Mucosa of gallbladder (tissue), 1 donor: ENCODE measurements around the gene RPTOR. TPM values are rescaled to one million over a fixed set of nuclear protein-coding genes. Genes with fewer than 3 reads are reported as not detected.
A peak's percentile ranks its signal among the peaks of the same experiment; 100 is the strongest.

Experiments
- DNase-seq: peaks from one replicate; pipeline ENCODE4 v3.0.0-alpha.2; 2020; ENCODE audit warnings: low spot score
- total RNA-seq: library from RNA; stranded (reverse); gene quantifications from one replicate; pipeline ENCODE4 v1.2.1, GENCODE V29; 2021
- donor health status: DM: no; HTN: no; CAD: no.

RPTOR gene
- total RNA-seq, 1 donor from 2014 or later: 37.5 TPM

DNA sequence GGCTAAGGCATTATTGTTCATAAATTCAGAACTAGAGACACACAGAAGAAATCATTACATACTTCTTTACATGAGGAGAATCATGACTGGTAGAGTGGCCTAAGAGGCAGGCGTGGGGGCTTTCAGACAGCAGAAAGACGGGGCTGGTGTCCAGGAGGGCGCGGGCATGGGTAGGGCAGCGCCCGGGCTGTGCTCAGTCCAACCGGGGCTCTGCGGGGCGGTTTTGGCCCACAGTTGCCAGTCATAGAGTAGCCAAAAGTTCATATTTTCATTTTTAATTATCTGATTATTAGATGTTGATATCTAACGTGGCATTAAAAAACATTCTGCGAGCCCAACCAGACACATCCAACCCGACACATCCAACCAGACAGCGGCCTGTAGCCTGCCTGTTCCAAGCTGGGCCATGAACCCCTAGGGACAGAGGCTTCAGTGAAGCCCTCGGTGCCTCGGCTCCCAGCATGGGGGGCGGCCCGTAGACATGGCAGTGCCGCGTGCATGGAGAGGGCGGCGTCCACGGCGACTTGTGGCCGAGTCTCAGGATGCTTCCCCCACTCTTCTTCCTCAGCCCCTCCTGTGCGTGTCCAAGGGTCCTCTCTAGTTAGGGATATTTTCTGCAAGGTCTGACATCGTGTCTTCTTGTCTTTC is 284.7 kb downstream of the RPTOR start:
- DNase-seq: no peak

DNA sequence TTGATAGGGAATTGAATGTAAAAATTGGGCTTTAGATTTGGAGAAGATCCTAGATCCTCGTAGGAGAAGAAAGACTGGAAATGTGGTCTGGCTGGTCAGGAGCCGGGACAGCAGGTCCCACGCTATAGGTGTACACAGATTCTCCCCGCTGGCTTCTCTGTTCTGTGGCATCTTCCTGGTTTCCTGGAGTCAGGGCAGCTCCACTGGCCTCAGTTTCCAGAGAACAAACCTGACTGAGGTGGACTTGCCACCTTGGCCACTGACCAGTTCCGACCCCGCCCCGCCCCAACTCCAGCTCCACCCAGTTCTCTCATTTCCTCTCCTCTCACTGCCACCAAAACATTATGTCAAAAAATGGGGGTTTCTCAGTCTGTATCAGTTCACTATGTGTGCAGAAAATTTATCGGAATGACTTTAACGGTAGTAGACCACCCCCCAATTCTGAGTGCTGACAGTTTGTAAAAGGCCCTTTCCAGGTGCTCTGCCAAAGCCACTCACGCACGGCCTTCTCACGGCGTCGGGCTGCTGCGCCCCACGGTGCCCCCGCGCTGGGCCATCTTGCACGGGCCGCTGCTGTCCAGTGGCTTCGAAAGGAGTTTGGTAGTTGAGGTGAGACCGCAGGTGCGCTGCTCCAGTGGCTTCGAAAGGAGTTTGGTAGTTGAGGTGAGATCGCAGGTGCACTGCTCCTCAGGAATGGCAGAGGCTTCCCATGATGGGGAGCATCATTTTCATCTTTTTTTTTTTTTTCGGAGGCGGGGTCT is 285.6 kb downstream of the RPTOR start:
- DNase-seq: no peak

DNA sequence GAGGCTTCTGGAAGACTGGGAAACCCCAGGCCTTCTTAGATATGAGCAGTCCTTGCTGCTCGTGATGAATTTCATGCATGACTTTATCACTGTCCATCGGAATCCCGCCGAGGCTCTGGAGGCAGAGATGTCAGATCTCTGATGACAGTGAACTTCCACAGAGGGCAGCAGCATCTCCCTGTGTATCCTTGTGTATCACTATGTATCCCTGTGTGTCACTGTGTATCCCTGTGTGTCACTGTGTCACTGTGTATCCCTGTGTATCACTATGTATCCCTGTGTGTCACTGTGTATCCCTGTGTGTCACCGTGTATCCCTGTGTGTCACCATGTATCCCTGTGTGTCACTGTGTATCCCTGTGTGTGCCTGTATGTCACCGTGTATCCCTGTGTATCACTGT is 286.9 kb downstream of the RPTOR start:
- DNase-seq: no peak

DNA sequence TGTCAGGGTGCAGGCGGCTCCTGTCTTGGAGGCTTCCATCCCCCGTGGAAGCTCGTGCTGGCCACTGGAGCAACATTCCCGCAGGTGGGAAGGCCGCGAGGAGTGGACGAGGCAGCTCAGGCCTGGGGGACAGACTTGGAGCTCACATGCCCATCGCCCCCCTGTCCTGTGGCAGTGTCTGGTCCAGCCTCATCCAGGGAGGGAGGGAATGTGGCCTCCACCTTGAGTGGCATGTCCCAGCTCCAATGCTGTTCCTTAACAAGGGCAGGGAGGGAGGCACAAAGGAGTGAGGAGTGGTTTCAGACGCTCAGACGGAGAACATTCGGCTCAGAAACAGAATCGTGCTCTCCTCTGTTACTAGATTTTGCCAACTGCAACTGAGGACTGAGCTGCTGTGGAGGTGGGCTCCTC is 287.6 kb downstream of the RPTOR start:
- no peak for DNase-seq

DNA sequence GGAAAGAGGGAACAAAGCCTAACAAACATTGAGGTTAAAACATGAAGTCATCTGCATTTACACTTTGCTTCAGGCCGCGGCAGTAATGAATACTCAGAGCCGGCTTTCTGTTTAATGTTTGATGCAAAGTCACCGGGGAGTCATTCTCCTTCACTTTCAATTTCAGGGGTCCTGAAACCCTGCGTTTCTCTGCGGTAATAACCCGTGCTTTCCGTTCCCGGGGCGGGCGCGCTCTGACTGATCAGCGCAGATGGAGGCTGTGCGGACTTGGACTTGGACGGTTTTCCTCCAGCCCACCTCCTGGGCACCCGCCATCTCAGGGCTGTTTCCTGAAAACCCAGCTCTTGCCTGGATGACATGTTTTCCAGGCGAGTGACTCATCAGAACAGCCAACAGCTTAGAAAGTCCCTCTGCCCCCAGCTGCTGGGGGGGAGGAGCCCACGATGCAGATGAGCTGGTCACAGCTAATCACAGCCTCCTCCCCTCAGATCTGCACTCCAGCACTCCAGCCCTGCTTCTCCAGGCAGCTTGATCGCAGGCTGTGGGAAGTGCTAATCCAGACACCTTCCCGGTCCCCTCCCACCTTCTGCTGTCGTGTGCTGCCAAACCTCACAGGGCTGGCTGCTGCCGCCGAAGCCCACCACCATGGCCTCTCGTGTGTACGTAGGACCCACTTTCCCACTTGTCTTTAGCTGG is 288.4 kb downstream of the RPTOR start:
- DNase-seq: peak; percentile 88

DNA sequence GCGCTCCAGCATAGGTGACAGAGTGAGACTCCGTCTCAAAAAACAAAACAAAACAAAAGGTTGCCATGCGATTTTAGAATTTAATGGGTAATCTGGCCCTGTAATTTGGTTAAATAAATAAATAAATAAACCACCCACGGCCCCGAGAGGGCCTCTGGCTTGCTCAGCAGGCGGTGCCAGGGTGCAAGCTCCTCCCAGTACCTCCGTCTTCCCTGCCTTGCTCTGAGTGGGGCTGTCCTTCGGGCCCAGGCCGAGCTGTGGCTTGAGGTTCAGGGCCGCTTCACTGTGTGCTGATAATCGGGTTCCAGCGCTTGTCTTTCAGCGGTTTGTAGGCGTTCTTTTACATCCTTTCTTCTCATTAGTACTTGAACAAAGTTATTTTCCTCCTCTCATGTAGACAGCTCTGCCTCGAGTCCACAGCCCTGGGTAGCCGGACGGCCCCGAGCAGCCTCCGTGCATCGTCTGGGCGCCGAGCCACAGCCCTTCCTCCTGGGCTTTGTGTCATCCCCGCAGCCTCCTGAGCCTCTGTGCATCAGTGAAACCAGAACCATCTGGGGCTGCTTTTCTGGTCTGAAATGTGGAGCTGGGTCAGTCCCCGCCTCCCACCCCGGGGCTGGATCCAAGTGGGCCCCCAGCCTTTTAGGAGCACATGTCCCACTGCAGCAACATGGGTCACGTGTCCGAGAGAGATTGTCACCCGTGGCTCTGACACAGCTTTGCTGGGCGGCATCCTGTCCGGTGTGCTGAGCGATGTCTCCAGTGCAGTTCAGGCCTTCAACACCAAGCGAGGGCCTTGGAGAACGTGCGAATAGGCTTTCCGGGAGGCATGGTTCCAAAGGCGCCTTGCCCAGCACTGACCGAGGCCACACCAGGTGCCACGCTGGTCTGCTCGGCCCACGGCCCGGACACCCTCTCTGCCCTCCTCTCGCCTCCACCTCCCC is 289.6 kb downstream of the RPTOR start:
- peak; percentile 34 for DNase-seq

DNA sequence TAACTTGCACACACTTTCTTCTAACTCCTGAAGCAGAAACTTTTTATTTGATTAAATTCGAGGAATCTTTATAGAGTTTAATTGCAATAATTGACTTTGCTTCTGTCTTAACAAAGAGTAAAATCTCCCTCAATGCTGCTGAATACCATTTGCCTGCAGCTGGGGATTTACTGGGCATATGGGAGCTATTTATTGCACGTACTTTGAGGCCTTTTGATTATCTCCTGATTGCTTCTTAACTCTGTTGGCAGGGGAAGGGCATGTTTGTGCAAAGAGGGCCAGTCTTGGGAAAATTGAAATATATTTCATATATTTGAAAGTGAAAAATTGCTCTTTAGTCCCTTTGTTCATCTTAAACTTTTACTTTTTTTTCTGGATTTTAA is 290.2 kb downstream of the RPTOR start:
- DNase-seq: no peak

DNA sequence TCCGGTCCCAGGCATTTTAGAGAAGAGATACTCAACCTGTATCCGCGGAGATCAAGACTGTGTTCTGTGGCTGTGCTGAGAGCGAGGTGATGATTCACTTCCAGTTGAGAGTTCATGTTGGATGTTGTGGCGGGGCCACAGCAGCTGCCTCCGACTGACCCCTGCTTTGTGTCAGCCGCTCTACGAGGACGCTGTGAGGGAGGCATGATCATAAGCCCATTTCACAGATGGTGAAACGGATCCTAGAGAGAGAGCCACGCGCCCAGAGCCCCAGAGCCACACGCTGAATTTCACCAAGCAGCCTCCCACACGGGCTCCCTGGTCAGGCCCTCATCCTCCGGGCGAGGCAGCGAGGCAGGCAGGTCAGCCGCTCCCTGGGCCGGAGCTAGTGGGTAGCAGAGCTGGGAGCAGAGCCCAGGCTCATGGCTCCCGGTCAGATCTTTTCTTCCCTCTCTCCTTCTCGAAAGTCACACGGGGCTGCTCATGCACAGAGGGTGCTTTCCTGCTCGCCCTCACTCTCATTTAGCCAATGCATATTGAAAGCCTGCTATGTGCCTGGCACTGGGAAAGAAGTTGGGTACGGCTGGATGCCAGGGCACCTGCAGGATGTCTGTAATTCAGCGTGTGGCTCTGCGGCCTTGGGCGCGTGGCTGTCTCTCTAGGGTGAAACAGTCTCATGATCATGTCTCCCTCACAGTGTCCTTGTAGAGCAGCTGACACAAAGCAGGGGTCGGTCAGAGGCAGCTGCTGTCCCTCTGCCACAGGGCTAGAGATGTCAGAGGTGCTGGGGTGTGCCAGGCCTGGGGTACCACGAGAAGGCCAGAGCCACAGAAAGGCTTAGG is 291.4 kb downstream of the RPTOR start:
- DNase-seq: no peak

DNA sequence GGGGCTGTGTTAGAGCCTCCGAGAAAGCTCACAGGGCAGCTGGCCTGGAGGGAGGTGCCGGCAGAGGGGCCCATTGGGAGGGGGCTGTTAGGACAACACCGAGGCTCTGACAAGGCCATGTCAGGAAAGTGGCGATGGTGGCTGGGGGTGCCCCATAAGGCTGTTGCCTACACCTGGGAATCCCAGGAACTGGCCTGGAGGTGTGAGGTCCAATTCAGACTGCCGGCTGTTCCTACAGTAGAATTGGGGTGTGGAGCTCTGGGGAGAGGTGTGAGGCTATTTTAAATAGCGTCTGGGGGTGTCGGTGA is 292.0 kb downstream of the RPTOR start:
- DNase-seq: no peak

DNA sequence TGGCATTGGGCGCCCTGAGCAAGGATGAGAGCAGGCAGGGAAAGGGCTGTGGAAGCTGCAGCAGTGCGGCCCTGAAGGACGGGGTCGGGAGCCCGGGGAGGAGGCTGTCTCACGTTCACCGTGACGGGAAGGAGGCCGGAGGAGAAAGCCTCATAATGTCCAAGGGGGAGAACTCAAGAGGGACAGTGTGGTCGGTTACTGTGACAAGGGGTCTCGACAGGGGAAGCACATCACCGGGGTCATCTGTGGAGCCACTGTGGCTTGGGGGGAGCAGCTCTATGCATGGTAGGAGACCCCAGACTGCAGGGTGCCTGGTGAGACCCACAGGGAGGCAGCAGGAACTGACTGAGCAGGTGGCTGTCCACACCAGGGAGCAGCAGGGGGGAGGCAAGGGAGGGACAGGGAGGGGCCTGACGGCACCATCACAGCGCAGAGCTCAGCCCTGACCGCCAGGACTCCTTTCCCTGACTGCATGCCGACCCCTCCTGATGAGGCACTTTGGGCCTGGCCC is 292.4 kb downstream of the RPTOR start:
- no peak for DNase-seq

DNA sequence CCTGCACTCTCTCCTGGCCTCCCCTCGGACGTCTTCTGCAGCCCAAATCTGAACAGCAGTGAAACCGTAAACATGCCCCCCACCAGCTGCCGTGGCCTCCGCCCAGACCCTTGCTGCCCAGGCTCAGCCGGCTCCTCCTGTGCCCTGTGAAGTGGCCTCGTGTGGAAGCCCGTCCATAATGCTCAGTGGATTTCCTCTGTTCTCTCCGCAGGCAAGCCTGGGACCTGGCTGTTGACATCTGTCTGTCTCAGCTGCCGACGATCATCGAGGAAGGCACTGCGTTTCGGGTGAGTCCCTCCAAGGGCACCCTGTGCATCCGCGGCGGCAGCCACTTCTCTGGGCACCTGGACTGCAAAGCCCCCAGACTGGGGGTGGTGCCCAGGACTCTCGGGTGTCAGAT is 293.1 kb downstream of the RPTOR start:
- DNase-seq: no peak

DNA sequence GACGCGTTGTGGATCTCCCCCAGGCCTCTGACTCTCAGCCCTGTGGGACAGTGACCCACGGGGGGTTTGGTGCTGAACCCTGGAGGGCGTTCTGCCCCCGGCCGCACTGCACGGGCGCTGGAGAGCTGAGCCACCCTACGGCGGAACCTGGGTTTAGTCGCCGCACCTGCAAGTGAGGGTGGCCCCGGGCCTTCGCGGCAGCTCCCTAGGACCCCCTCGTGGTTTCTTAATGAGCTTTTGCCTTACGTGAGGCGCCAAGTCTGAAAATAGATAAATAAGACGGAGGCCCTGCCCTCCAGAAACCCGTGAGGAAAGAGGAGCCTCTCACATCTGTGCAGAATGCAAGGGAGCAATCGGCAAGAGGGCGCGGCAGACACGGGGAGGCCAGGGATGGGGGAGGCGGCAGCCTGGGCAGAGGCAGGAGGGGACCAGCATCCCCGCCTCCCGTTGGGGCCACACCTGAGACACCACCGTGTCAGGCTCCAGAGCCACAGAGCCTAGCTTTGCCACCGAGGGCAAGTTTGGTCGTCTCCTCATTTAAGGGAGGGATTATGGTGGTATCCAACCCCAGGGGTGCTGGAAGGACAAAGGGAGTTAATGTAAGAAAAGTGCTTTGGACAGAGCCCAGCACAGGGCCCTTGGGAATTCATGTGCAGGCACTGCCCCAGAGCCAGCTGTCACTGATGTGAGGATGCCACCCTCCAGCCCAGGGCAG is 293.8 kb downstream of the RPTOR start:
- no peak for DNase-seq

DNA sequence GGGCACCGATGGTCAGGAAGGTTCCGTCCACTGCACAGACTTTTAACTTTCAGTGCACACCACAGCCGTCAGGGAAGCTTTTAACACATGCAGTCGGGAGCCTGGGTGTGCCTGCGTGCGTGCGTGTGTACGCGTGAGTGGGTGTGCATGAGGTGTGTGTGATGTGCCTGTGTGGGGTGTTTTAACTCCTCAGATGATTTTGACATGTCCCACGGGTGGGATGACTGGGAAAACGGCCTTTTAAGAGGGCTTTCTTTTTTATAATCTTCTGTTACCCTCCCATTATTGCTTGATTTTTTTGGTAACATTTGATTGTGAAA is 294.3 kb downstream of the RPTOR start:
- DNase-seq: no peak

DNA sequence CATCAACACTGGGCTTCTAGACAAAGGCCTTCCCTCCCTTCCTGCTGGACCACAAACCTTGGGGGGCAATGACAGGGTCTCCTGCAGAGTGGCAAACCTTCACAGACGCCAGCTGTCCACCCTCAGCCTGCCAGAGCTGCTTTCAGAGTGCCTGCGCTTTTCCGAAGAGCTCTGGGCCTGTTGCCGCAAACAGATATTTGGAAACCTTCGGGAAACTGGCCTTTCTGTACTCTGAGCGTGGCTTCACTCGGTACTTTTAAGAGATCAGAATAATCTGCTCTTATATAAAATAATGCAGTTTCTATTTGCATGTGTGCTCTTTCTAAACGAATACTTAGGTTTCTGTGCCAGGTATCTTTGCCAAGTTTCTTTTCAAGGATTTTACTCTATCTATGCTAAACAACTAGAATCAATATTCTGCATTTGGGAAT is 294.9 kb downstream of the RPTOR start:
- no peak for DNase-seq

DNA sequence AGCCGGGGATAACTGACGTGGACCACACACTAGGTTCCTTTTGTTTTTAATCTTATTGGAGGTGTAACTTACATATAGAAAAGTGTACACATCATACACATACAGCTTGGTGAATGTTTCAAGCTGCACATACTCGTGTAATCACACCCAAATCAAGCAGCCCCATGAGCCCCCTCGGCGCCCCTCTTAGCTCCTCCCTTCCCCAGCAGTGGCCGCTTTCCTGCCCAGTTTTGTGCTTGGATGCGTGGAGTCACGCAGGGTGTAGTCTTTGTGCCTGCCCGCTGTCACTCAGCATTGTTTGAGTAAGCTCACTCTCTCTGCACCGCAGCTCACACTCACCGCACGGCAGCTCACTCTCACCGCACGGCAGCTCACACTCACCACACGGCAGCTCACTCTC is 295.3 kb downstream of the RPTOR start:
- no peak for DNase-seq

DNA sequence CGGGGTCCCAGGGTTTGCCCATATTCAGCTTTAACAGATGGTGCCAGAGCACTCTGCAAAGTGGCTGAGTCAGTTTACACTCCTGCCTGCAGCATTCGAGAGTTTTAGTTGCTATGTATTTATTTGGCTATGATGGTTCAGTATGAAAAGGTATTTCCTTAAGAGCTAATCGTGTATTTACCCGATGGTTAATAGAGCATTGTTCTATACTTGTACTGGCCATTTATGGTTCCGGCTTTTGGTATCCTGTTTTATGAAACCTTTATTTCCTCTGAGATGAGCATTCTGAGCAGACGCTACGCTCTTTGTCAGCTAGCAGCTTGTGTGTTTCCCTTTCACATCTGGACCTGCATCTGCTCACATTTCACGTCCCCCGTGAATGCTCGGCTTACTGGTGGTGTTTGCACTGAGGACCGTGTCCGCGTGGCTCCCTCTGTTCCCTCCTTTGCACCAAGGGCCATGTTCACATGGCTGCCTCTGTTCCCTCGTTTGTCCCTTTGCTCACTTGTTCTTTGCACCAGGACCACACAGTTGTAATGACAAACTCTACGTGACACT is 297.9 kb downstream of the RPTOR start:
- DNase-seq: no peak

DNA sequence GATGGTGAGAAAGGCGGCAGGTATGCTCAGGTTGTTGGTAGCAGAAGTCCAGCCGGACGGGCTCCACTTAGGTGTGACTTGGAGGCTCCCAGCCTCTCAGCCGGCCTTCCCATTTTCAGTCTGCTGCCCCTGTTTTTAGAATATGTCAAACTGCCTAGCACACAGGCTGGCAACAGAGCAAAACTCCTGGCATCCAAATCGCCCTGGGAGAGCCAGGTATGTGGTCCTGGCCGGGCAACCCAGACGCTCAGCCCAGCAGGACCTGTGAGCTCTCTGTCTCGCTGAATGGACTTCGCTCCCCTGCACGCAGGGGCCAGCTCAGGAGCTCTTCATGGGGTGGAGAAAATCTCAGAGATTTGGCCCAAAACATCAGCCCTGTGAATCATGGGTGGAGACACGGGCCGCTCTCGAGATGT is 299.1 kb downstream of the RPTOR start:
- DNase-seq: no peak

DNA sequence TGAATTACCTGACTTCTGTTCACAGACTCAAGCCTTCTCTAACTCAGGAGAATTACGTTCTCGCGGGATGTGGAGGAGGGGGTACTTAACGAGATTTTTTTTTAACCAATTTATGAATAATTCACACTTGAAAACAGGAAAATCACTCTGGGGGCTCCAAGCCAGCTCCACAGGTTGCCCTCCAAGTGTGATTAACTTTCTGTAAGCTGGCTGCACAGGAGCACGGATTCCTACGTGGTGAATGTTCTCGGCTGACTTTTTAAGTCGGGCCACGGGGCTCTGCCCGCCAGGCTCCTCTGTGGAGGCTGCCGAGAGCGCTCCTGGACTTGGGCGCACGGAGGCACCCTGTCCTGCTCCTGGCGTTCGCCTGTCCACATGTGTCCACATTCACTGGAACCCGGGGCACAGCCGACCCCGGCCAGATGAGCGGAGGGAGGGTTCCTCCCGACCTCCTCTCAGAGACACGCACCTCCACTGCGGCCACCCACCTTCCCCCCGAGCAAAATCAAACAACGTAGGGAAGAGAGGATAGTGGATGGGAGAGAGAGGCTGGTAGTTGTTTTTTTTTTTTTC is 299.9 kb downstream of the RPTOR start:
- DNase-seq: no peak

DNA sequence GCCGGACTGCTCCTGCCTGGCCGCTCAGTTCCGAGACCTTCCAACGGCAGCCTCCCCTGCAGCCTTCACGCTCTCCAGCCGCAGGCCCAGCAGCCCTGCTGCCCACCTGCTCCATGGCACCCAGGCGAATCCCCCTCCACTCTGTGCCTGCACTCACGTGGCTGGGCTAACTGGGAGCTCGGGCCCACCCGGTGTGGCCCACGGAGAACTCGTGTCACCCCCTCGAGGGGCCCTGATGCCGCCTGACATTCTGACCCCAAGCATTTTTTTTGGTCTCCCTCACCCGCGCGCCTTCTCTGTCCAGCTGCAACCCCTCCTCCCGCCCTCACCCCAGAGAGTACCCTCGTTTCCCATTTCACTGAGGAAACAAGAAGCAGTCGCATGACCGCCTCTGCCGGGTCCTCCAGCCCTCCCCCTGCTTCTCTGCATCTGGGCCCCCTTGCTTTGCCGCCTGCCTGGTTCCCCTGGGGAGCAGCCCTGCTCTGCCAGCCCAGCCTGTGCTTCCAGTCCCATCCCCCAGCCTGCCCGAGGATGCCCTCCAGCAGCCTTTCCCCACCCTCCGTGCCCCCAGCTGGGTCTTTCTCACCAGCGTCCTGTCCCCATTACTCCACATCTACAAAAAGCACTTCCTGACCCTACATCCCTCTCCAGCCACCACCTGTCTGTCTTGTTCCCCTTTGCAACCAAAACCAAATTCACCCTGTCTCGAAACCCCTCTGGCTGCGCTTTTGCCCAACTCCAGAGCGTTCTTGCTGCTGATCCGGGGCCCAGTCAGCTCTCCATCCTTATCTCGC is 300.6 kb downstream of the RPTOR start:
- DNase-seq: no peak
